Gastrocnemius medialis (tissue), 4 donors: ENCODE measurements around the gene HIP1R.

Experiments used
- POLR2A ChIP-seq, 2 donors: fragments of 450-650 bp; IDR thresholded peaks; one replicate each; pipeline ENCODE4 v1.6.1; 2017; ENCODE audit warnings: antibody characterized with exemption in 2 of 2, mild to moderate bottlenecking in 2 of 2, moderate library complexity in 2 of 2
- TF ChIP-seq, protein P1 (sequence below), 5 experiments: fragments of 450-650 bp in 3 of 5; fragments of 200-600 bp in 2 of 5; sonication (generic) in 2 of 5; IDR thresholded peaks in 4 of 5; conservative IDR thresholded peaks in 1 of 5; 1 replicate in 4 of 5; 2 replicates in 1 of 5; pipeline ENCODE4 v1.5.1; 2016 to 2019; ENCODE audit warnings: antibody characterized with exemption in 5 of 5, mild to moderate bottlenecking in 3 of 5, moderate library complexity in 3 of 5

DNA sequence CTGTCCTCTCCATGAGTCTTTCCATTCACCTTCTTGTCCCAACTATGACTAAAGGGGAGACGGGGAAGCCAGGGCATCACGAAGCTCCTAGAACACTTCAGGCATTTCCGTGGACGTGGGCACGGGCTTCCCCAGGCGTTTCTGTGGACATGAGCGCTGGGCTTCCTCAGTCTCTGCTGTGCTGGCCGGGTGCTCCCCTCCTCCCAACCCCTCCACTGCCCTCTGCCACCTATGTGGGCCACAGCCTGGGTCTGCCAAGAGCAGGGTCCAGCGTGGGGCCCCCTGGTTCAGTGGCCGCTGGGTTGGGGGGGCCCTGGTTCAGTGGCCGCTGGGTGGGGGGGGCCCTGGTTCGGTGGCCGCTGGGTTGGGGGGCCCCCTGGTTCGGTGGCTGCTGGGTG is 14.8 kb downstream of the HIP1R start:
- TF ChIP-seq, protein P1, sequence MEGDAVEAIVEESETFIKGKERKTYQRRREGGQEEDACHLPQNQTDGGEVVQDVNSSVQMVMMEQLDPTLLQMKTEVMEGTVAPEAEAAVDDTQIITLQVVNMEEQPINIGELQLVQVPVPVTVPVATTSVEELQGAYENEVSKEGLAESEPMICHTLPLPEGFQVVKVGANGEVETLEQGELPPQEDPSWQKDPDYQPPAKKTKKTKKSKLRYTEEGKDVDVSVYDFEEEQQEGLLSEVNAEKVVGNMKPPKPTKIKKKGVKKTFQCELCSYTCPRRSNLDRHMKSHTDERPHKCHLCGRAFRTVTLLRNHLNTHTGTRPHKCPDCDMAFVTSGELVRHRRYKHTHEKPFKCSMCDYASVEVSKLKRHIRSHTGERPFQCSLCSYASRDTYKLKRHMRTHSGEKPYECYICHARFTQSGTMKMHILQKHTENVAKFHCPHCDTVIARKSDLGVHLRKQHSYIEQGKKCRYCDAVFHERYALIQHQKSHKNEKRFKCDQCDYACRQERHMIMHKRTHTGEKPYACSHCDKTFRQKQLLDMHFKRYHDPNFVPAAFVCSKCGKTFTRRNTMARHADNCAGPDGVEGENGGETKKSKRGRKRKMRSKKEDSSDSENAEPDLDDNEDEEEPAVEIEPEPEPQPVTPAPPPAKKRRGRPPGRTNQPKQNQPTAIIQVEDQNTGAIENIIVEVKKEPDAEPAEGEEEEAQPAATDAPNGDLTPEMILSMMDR (IDR thresholded peaks at IDR 0.05 in 4 of 5, conservative IDR thresholded peaks at IDR 0.05 in 1 of 5): no peak
- no peak for TF ChIP-seq POLR2A (IDR thresholded peaks at IDR 0.05)
